ENCODE measurements around the gene ZPBP2. TPM values are rescaled to one million over a fixed set of nuclear protein-coding genes. Genes with fewer than 3 reads are reported as not detected.

Gene ZPBP2
- polyA plus RNA-seq (2013, experiment 1 of 2), result not detected
- polyA plus RNA-seq (2013, experiment 2 of 2), result not detected

GRCh38 chr17:39867880-39868553, at the start of gene ZPBP2:
TSS of gene ZPBP2 (plus strand) at chr17:39868202. CDS start at chr17:39868355, 153 bp downstream.
- 0 out of 2 replicates have a peak, but pooled peaks cover 3% of the 10 kb centered on the region for H3K4me1 ChIP-seq (ENCODE audit: insufficient read depth, low read length)
- 95% methylated on average over 67 of the region's 67 CpGs for WGBS
- H3K27me3 ChIP-seq (ENCODE audit: insufficient read depth, low read length), result peaks cover 56% of the 10 kb centered on the region
- no peak within 1 kb of the TSS for H3K4me3 ChIP-seq (ENCODE audit: low read length)
- no peak within 1 kb of the TSS for H3K9ac ChIP-seq (ENCODE audit: low read depth, low read length)
- H3K36me3 ChIP-seq (ENCODE audit: insufficient read depth, low read length), result no peaks in the 10 kb centered on the region
- no peak within 1 kb of the TSS for H3K27ac ChIP-seq (ENCODE audit: low read depth, low read length)
- no peaks in the 10 kb centered on the region for H3K9me3 ChIP-seq (ENCODE audit: insufficient read depth, low read depth, low read length)

DNA sequence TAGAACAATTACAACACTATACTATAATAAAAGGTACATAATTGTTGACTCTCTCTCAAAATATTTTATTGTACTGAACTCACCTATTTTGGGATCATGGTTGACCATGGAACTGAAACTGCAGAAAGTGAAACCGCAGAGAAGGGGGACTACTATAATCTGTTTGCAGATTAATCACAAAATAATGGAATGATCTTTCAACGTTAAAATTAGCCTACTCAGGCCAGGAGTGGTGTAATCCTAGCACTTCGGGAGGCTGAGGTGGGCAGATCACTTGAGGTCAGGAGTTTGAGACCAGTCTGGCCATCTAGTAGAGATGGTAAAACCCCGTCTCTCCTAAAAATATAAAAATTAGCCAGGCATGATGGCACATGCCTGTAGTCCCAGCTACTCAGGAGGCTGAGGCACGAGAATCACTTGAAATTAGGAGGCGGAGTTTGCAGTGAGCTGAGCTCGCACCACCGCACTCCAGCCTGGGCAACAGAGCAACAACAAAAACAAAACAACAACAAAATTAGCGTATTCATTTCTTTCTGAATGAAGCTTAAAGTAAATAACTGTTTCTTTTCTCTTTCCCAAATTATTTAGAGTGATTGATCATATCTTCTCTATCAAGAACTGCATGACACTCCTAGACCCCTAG, 49.5 kb upstream of the ZPBP2 start:
- H3K9ac ChIP-seq (ENCODE audit: low read depth, low read length), result no peak overlapping the region
- WGBS, result 92% methylated on average over 9 of the region's 9 CpGs
- H3K9me3 ChIP-seq (ENCODE audit: insufficient read depth, low read depth, low read length), result peaks cover 10% of the 10 kb centered on the region
- H3K4me3 ChIP-seq (ENCODE audit: low read length), result no peak overlapping the region
- peaks cover 2% of the 10 kb centered on the region; the same call in 1 of the 2 replicates for H3K4me1 ChIP-seq (ENCODE audit: insufficient read depth, low read length)
- H3K27ac ChIP-seq (ENCODE audit: low read depth, low read length), result no peak overlapping the region
- no peaks in the 10 kb centered on the region for H3K36me3 ChIP-seq (ENCODE audit: insufficient read depth, low read length)
- H3K27me3 ChIP-seq (ENCODE audit: insufficient read depth, low read length), result no peaks in the 10 kb centered on the region

- Histone ChIP-seq H3K4me3 (ENCODE audit: low read length) (no peak overlapping the region), H3K27ac (ENCODE audit: low read depth, low read length) (no peak overlapping the region), H3K9ac (ENCODE audit: low read depth, low read length) (no peak overlapping the region), H3K9me3 (ENCODE audit: insufficient read depth, low read depth, low read length) (peaks cover 20% of the 10 kb centered on the region), H3K4me1 (ENCODE audit: insufficient read depth, low read length) (no peaks in the 10 kb centered on the region), H3K27me3 (ENCODE audit: insufficient read depth, low read length) (no peaks in the 10 kb centered on the region), H3K36me3 (ENCODE audit: insufficient read depth, low read length) (no peaks in the 10 kb centered on the region)
- 51% methylated on average over 4 of the region's 4 CpGs for WGBS
Measured at GRCh38 chr17:39820541-39820940, 47.5 kb upstream of the ZPBP2 start.

DNA sequence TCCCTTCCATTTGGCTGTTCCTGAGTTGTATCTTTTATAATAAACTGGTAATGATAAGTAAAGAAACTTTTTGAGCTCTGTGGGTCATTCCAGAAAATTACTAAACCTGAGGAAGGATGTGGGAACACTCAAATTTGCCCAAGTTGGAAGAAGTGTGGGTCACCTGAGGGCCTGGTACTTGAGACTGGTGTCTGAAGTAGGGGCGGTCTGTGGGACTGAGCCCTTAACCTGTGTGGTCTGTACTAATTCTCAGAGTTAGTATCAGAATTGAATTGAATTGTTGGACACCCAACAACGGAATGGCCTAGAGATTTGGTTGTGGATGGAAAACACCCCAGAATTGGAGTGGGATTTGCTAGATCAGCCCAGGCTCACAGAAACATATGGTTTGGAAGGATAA, 47.0 kb upstream of the ZPBP2 start:
- peaks cover 20% of the 10 kb centered on the region for H3K9me3 ChIP-seq (ENCODE audit: insufficient read depth, low read depth, low read length)
- H3K4me1 ChIP-seq (ENCODE audit: insufficient read depth, low read length), result no peaks in the 10 kb centered on the region
- no peak overlapping the region for H3K4me3 ChIP-seq (ENCODE audit: low read length)
- H3K27ac ChIP-seq (ENCODE audit: low read depth, low read length), result no peak overlapping the region
- H3K27me3 ChIP-seq (ENCODE audit: insufficient read depth, low read length), result no peaks in the 10 kb centered on the region
- no peaks in the 10 kb centered on the region for H3K36me3 ChIP-seq (ENCODE audit: insufficient read depth, low read length)
- H3K9ac ChIP-seq (ENCODE audit: low read depth, low read length), result no peak overlapping the region
- 97% methylated on average over 2 of the region's 2 CpGs for WGBS

- no peak overlapping the region for H3K9ac ChIP-seq (ENCODE audit: low read depth, low read length)
- peaks cover 20% of the 10 kb centered on the region for H3K9me3 ChIP-seq (ENCODE audit: insufficient read depth, low read depth, low read length)
- no peaks in the 10 kb centered on the region for H3K4me1 ChIP-seq (ENCODE audit: insufficient read depth, low read length)
- H3K27me3 ChIP-seq (ENCODE audit: insufficient read depth, low read length), result no peaks in the 10 kb centered on the region
- WGBS, result 87% methylated on average over 2 of the region's 2 CpGs
- H3K4me3 ChIP-seq (ENCODE audit: low read length), result no peak overlapping the region
- H3K36me3 ChIP-seq (ENCODE audit: insufficient read depth, low read length), result no peaks in the 10 kb centered on the region
- H3K27ac ChIP-seq (ENCODE audit: low read depth, low read length), result no peak overlapping the region
Measured at GRCh38 chr17:39822051-39822451, 46.0 kb upstream of the ZPBP2 start.

GRCh38 chr17:39823407-39824054, 44.5 kb upstream of the ZPBP2 start:
- no peak overlapping the region for H3K27ac ChIP-seq (ENCODE audit: low read depth, low read length)
- H3K4me1 ChIP-seq (ENCODE audit: insufficient read depth, low read length), result no peaks in the 10 kb centered on the region
- 95% methylated on average over 5 of the region's 5 CpGs for WGBS
- H3K4me3 ChIP-seq (ENCODE audit: low read length), result no peak overlapping the region
- no peaks in the 10 kb centered on the region for H3K27me3 ChIP-seq (ENCODE audit: insufficient read depth, low read length)
- H3K36me3 ChIP-seq (ENCODE audit: insufficient read depth, low read length), result no peaks in the 10 kb centered on the region
- no peak overlapping the region for H3K9ac ChIP-seq (ENCODE audit: low read depth, low read length)
- peaks cover 20% of the 10 kb centered on the region for H3K9me3 ChIP-seq (ENCODE audit: insufficient read depth, low read depth, low read length)

GRCh38 chr17:39826334-39826733, 41.7 kb upstream of the ZPBP2 start:
- H3K36me3 ChIP-seq (ENCODE audit: insufficient read depth, low read length), result no peaks in the 10 kb centered on the region
- H3K27ac ChIP-seq (ENCODE audit: low read depth, low read length), result no peak overlapping the region
- WGBS, result 95% methylated on average over 2 of the region's 2 CpGs
- H3K4me3 ChIP-seq (ENCODE audit: low read length), result no peak overlapping the region
- no peaks in the 10 kb centered on the region for H3K27me3 ChIP-seq (ENCODE audit: insufficient read depth, low read length)
- peaks cover 20% of the 10 kb centered on the region for H3K9me3 ChIP-seq (ENCODE audit: insufficient read depth, low read depth, low read length)
- no peak overlapping the region for H3K9ac ChIP-seq (ENCODE audit: low read depth, low read length)
- no peaks in the 10 kb centered on the region for H3K4me1 ChIP-seq (ENCODE audit: insufficient read depth, low read length)

DNA sequence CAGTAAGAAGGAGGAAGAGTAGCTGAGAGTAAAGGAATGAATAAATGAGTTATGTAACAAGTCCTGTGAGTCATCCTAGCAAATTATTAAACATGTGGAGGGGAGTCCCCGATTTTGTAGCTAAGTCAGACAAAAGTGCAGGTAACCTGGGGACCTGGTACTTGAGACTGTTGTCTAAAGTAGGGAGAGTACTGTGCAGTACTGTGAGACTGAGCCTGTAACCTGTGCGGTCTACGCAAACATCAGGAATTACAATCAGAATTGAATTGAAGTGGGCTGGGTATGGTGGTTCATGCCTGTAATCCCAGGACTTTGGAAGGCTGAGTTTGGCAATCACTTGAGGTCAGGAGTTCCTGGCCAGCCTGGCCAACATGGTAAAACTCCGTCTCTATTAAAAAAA, 39.6 kb upstream of the ZPBP2 start:
- Histone ChIP-seq H3K27me3 (ENCODE audit: insufficient read depth, low read length) (no peaks in the 10 kb centered on the region), H3K4me1 (ENCODE audit: insufficient read depth, low read length) (no peaks in the 10 kb centered on the region), H3K27ac (ENCODE audit: low read depth, low read length) (no peak overlapping the region), H3K9ac (ENCODE audit: low read depth, low read length) (no peak overlapping the region), H3K4me3 (ENCODE audit: low read length) (no peak overlapping the region), H3K36me3 (ENCODE audit: insufficient read depth, low read length) (no peaks in the 10 kb centered on the region), H3K9me3 (ENCODE audit: insufficient read depth, low read depth, low read length) (peaks cover 11% of the 10 kb centered on the region)
- WGBS, result 94% methylated on average over 4 of the region's 4 CpGs

DNA sequence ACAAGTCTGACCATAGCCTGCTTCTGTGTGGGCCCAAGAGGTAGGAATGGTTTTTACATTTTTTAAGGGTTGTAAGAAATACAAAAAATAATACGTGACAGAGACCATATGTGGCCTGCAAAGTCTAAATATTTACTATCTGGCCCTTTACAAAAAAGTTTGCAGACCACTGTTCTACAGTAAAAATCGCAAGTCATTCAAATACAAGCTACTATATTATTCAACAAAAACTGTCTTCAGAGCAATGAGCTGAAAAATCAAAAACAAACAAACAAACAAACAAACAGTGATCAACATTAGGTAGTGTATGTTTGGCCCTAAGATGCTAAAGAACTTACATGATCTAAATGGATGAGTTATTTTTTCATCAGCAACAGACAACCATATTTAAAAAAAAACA, 36.4 kb upstream of the ZPBP2 start:
- 86% methylated on average over 2 of the region's 2 CpGs for WGBS
- Histone ChIP-seq H3K27me3 (ENCODE audit: insufficient read depth, low read length) (no peaks in the 10 kb centered on the region), H3K4me1 (ENCODE audit: insufficient read depth, low read length) (no peaks in the 10 kb centered on the region), H3K9ac (ENCODE audit: low read depth, low read length) (no peak overlapping the region), H3K27ac (ENCODE audit: low read depth, low read length) (no peak overlapping the region), H3K9me3 (ENCODE audit: insufficient read depth, low read depth, low read length) (no peaks in the 10 kb centered on the region), H3K36me3 (ENCODE audit: insufficient read depth, low read length) (no peaks in the 10 kb centered on the region), H3K4me3 (ENCODE audit: low read length) (no peak overlapping the region)

DNA sequence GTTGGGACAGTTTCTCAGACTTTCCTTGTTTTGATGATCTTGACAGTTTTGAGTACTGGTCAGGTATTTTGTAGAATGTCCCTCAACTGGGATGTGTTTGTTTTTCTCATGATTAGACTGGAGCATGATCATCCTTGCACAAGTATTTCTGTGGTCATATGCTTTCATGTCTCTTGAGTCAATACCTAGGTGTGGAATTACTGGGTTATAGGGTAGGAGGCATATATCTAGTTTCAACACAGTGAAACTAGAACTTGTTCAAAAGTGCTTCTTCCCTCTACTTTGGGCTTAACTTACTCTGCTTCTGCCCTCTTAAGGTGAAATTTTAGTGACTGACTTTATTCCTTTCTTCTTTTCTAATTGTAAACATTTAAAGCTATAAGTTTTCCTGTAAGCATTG, 34.0 kb upstream of the ZPBP2 start:
- Histone ChIP-seq H3K9ac (ENCODE audit: low read depth, low read length) (no peak overlapping the region), H3K4me1 (ENCODE audit: insufficient read depth, low read length) (no peaks in the 10 kb centered on the region), H3K36me3 (ENCODE audit: insufficient read depth, low read length) (no peaks in the 10 kb centered on the region), H3K9me3 (ENCODE audit: insufficient read depth, low read depth, low read length) (no peaks in the 10 kb centered on the region), H3K4me3 (ENCODE audit: low read length) (no peak overlapping the region), H3K27me3 (ENCODE audit: insufficient read depth, low read length) (no peaks in the 10 kb centered on the region), H3K27ac (ENCODE audit: low read depth, low read length) (no peak overlapping the region)

DNA sequence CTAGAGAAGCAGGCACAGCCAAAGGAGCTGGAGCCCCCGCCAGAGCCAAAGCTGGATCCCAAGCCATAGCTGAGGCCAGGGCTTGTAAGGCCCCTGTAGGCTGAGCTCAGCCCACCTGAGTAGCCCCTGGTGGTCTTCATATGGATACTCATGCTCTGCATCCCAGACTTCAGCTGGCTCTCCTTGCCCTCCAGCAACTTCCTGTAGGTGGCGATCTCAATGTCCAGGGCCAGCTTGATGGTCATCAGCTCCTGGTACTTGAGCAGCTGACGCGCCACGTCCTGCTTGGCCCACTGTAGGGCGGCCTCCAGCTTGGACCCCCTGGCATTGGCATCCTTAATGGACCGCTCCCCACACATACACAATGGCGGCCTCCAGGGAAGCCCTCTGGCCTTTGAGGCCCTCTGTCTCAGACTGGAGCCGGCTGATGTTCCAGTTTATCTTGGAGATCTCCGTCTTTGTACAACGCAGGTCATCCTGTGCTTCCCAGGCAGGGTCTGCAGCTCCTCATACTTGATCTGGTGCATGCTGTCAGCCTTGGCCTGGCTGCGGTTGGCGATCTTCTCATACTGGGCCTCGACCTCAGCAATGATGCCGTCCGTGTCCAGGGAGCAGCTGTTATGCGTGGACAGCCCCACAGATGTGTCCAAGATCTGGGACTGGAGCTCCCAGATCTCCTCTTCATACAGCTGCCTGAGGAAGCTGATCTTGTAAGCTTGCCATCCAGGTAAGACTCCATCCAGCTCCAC, 32.8 kb upstream of the ZPBP2 start:
- 94% methylated on average over 17 of the region's 17 CpGs for WGBS
- Histone ChIP-seq H3K9ac (ENCODE audit: low read depth, low read length) (no peak overlapping the region), H3K4me1 (ENCODE audit: insufficient read depth, low read length) (no peaks in the 10 kb centered on the region), H3K27me3 (ENCODE audit: insufficient read depth, low read length) (no peaks in the 10 kb centered on the region; the same call in 1 of the 2 replicates), H3K9me3 (ENCODE audit: insufficient read depth, low read depth, low read length) (no peaks in the 10 kb centered on the region), H3K36me3 (ENCODE audit: insufficient read depth, low read length) (no peaks in the 10 kb centered on the region), H3K4me3 (ENCODE audit: low read length) (no peak overlapping the region), H3K27ac (ENCODE audit: low read depth, low read length) (no peak overlapping the region)

Data from HUES64 (cell line).